Stimulated activated CD4-positive, alpha-beta T cell treated with anti-CD3 and anti-CD28 coated beads, Interleukin-1b, Interleukin-23, amount 100 ng/mL, for 1 hour (primary cell): Measurements from ENCODE around the gene CCDC14.
"Not testable (repeated sequence)": the region's sequence is repeated elsewhere in the genome, so short reads cannot be mapped to it uniquely, and the experiment has no call there.

Experiments used
- DNase-seq, 2 donors: peaks; one replicate each; pipeline ENCODE4 v3.0.0-alpha.2; 2020; ENCODE audit warnings: low read depth in 2 of 2

The CCDC14 gene

GRCh38 chr3:123909785-123910184 is 51.2 kb downstream of the CCDC14 start:
- DNase-seq = no peak

GRCh38 chr3:123907720-123908119 is 53.3 kb downstream of the CCDC14 start:
- no peak for DNase-seq

- DNase-seq = no peak
These were observed 61.6 kb downstream of the CCDC14 start for GRCh38 chr3:123899300-123899865.

DNA sequence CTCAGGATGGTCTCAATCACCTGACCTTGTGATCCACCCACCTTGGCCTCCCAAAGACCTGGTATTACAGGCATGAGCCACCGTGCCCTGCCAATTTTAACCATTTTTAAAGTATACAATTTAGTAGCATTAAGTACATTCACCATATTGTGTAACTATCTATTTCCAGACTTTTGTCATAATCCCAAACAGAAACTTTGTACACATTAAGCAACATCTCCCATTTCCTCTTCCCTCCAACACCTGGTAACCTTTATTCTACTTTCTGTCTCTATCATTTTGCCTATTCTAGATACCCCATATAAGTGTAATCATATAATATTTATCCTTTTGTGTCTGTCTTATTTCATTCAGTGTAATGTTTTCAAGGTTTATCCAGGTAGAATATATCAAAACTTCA is 68.0 kb downstream of the CCDC14 start:
- DNase-seq = no peak

DNA sequence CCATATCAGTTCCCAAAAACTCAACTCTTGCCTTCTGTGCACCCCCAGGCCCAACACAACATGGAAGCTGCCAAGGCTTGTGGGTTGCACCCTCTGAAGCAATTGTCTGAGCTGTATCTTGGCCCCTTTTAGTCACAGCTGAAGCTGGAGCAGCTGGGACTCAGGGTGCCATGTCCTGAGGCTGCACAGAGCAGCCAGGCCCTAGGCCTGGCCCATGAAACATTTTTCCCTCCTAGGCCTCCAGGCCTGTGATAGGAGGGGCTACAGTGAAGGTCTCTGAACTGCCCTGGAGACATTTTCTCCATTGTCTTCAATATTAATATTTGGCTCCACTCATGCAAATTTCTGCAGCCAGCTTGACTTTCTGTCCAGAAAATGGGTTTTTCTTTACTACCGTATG is 68.8 kb downstream of the CCDC14 start:
- no peak for DNase-seq

DNA sequence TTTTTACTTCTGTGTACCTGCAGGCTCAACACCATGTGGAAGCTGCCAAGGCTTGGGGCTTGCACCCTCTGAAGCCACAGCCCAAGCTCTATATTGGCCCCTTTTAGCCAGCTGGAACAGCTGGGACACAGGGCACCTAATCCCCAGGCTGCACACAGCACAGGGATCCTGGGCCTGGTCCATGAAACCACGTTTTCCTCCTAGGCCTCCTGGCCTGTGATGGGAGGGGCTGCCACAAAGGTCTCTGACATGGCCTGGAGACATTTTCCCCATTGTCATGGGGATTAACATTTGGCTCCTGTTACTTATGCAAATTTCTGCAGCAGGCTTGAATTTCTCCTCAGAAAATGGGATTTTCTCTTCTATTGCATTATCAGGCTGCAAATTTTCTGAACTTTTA is 70.0 kb downstream of the CCDC14 start:
- DNase-seq = not testable (repeated sequence)

GRCh38 chr3:123890162-123890561 is 70.9 kb downstream of the CCDC14 start:
- not testable (repeated sequence) for DNase-seq

DNA sequence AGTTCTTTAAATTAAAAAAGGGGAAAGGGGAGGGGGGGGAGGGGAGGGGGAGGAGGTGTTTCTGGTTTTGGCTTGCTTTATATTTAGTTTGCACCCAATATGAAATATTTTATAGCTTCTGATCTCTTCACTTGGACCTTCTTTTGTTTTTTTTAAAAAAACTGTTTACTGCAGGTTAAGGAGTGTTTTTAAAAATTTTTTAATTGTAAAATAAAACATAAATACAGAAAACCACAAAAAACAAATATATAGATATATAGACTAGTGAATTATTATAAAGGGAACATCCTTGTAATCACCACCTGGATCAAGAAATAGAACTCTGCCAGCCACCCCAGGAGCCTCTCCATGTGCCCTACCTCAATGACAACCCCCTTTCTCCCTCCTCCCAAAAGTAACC is 76.0 kb downstream of the CCDC14 start:
- DNase-seq = no peak

- DNase-seq = no peak
These were observed 76.7 kb downstream of the CCDC14 start, which contains the start of gene MYLK for GRCh38 chr3:123884203-123884831. Gene MYLK, minus strand, starts transcription at chr3:123884332. Its CDS starts 90,491 bp downstream, at chr3:123793841.

GRCh38 chr3:123883701-123884202 is 77.3 kb downstream of the CCDC14 start:
- DNase-seq = no peak

DNA sequence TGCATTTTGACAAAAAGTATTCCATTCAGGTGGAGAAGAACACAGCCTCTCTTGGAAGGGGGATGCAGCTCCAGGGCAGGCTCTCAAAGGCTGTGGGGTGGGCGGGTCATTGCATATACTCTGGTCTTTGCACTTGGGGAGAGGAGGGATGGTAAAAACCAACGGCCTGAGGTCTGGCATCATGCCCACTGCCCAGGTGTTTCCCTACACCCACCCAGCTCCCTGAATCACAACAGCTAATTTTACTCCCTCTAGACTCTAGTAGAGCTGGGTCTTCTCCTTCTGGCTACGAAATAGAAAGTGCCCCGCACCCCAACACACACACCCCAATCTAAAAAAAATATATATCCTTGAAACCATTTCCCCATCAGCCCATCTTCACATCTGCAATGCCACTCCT is 77.9 kb downstream of the CCDC14 start:
- DNase-seq = no peak

- no peak for DNase-seq
These were observed 79.3 kb downstream of the CCDC14 start for GRCh38 chr3:123881771-123882170.

GRCh38 chr3:123880998-123881561 is 79.9 kb downstream of the CCDC14 start:
- DNase-seq = no peak

DNA sequence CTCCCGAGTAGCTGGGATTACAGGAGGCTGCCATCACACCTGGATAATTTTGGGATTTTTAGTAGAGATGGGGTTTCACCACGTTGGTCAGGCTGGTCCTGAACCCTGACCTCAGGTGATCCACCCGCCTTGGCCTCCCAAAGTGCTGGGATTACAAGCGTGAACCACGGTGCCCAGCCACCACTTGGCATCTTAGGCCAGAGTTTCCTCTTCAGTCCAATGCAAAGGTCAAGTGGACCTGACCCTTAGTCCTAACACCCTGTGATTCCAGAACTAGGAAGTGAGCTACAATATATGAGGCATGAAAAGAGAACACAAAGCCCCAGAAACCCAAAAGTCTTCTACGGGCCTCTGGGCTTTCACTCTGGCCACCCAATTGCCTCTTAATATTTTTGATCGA is 82.2 kb downstream of the CCDC14 start:
- no peak for DNase-seq

DNA sequence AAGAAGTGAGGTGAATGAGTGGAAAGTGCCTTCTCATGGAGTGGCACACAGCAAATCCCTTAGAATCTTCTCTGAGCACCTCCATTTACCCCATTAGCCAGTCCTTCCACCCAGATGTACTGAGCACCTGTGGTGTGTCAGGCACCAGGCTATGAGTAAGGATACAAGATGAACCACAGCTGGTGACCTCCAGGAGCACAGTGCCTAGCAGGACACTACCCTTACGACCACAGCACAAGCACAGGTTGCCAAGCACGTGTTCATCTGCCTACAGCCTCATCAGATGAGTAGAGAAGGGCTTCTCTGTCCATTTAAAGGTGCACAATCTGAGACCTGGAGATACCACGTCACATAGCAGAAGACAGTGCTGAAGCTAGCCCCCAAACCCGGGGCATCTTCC is 83.1 kb downstream of the CCDC14 start:
- no peak for DNase-seq

DNA sequence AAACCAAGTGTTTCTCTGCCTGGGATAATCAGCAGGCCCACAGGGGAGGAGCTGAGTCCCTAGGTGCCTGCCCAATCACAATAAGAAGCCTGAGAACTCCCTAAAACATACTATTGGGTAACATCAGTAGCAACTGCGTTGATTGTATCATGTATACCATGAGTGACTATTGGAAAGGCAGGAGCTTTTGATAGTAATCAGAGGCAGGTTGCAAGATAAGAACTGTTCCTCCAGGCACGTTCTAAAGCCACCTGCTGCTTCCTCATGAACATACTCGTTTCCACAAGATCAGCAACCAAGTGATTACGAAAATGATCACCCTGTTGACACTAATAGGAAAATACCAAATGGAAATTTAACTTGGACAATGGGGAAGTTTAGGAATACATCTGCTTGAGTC is 83.6 kb downstream of the CCDC14 start:
- DNase-seq = no peak

DNA sequence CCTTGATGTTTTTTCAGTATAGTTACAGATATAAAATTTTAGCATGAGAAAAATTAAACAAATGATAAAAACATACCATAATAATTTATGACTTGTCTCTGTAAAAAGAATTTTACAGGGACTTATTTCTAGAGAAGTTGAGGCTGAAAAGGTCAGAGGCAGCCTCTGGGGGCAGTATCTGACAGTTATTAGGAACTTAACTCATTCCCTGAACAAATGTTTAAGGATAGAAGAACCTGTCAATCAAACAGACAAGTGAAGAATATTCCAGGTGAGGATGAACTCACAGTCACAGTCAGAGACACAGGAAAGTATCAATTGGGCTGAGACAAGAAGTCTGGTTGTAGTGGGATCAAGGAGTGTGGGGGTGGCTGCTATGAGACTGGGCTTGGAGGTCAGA is 84.2 kb downstream of the CCDC14 start:
- DNase-seq = no peak

DNA sequence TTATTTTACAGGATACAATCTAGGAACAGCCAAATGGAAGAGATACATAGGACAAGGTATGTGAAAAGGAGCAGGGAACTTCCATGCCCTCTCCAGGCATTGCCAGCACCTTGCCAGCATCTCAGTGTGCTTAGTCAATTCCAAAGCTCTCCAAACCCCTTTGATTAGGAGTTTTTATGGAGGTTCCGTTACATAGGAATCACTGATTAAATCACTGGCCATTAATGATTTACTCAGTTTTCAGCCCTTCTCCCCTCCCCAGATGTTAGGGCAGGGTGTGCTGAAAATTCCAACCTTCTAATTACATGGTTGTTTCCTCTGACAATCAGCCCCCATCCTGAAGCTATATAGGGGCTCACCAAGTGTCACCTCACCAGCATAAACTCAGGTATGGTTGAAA is 88.4 kb downstream of the CCDC14 start:
- no peak for DNase-seq

DNA sequence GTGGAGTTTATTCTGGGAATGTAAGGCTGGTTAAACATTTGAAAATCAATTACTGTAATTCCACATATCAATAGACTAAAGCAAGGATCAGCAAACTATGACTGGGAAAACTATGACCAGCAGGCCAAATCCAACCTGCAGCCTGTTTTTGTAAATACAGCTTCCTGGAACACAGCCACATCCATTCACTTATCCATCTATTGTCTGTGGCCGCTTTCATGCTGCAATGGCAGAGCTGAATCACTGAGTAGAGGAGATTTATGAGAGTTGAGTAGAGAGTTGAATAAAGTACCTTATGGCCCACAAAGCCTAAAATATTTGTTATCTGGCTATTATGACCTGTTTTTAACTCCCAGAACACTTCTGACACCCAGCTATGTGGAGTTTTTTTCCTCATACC is 89.1 kb downstream of the CCDC14 start:
- no peak for DNase-seq

GRCh38 chr3:123870033-123870432 is 91.0 kb downstream of the CCDC14 start:
- DNase-seq = no peak

GRCh38 chr3:123869165-123869564 is 91.9 kb downstream of the CCDC14 start:
- no peak for DNase-seq

DNA sequence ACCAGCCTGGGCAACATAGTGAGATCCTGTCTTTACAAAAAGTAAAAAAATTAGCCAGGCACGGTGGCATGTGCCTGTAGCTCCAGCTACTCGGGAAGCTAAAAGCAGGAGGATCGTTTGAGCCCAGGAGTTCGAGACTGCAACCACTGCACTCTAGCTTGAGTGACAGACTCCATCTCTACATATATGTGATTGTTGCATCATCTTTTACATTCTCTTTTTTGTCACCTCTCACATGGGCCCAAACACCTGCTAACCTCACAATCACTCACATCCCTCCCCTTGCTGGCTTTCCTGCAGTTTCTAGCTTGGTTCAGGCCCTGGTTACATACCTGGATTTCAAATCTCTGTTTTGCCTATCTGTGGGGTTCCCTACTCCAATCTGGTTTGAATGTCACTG is 96.3 kb downstream of the CCDC14 start:
- DNase-seq = no peak
